COR-L47 (cell line): ENCODE data around the gene TUFT1.
"Not testable (repeated sequence)": the region's sequence is repeated elsewhere in the genome, so short reads cannot be mapped to it uniquely, and the experiment has no call there.

Source experiments
- DNase-seq: peaks from one replicate; lab custom pipeline; 2025; lab: John Stamatoyannopoulos, UW

TUFT1 gene

GRCh38 chr1:151581451-151581850, 41.3 kb downstream of the TUFT1 start:
- no peak for DNase-seq

GRCh38 chr1:151581921-151582320, 41.8 kb downstream of the TUFT1 start:
- DNase-seq = no peak

- DNase-seq = no peak
Measured at GRCh38 chr1:151583796-151584195, 43.7 kb downstream of the TUFT1 start.

- DNase-seq = no peak
Measured at GRCh38 chr1:151584278-151584677, 44.2 kb downstream of the TUFT1 start.

GRCh38 chr1:151584780-151585179, 44.7 kb downstream of the TUFT1 start:
- DNase-seq = no peak

GRCh38 chr1:151585622-151586021, 45.5 kb downstream of the TUFT1 start:
- no peak for DNase-seq

GRCh38 chr1:151590961-151591360, 50.9 kb downstream of the TUFT1 start:
- DNase-seq = no peak

- no peak for DNase-seq
Measured at GRCh38 chr1:151593730-151594129, 53.6 kb downstream of the TUFT1 start.

GRCh38 chr1:151594143-151594625, 54.1 kb downstream of the TUFT1 start:
- DNase-seq = peak; percentile 67

- no peak for DNase-seq
Measured at GRCh38 chr1:151596166-151596953, 56.3 kb downstream of the TUFT1 start.

GRCh38 chr1:151602550-151602949, 62.4 kb downstream of the TUFT1 start:
- not testable (repeated sequence) for DNase-seq

GRCh38 chr1:151604291-151604690, 64.2 kb downstream of the TUFT1 start:
- no peak for DNase-seq

GRCh38 chr1:151606384-151606783, 66.3 kb downstream of the TUFT1 start:
- no peak for DNase-seq

GRCh38 chr1:151606857-151607256, 66.7 kb downstream of the TUFT1 start:
- DNase-seq = no peak

- no peak for DNase-seq
Measured at GRCh38 chr1:151610142-151610541, 70.0 kb downstream of the TUFT1 start.

GRCh38 chr1:151611288-151611790, 71.2 kb downstream of the TUFT1 start:
- no peak for DNase-seq

- DNase-seq = peak; percentile 94
Measured at GRCh38 chr1:151611832-151612500, 71.9 kb downstream of the TUFT1 start, which contains the start of gene SNX27. SNX27 (plus strand) TSS chr1:151612050; CDS start chr1:151612202, 152 bp downstream.

GRCh38 chr1:151612501-151613281, 72.6 kb downstream of the TUFT1 start:
- no peak for DNase-seq

- no peak for DNase-seq
Measured at GRCh38 chr1:151613282-151613780, 73.2 kb downstream of the TUFT1 start.

GRCh38 chr1:151615711-151616504, 75.8 kb downstream of the TUFT1 start:
- DNase-seq = no peak

- no peak for DNase-seq
Measured at GRCh38 chr1:151616505-151616849, 76.4 kb downstream of the TUFT1 start.
